HTERT RPE-1 (cell line): Measurements from ENCODE around the gene PCNX2.
"Not testable (repeated sequence)": the region's sequence is repeated elsewhere in the genome, so short reads cannot be mapped to it uniquely, and the experiment has no call there.

Experiments
- in situ Hi-C: fragments of 300-500 bp; cut with MboI; formaldehyde crosslinking; loops from 4 replicates; pipeline ENCODE4 v1.14.3; 2020; ENCODE audit warnings: low sequenced_read_pairs

PCNX2 gene

DNA sequence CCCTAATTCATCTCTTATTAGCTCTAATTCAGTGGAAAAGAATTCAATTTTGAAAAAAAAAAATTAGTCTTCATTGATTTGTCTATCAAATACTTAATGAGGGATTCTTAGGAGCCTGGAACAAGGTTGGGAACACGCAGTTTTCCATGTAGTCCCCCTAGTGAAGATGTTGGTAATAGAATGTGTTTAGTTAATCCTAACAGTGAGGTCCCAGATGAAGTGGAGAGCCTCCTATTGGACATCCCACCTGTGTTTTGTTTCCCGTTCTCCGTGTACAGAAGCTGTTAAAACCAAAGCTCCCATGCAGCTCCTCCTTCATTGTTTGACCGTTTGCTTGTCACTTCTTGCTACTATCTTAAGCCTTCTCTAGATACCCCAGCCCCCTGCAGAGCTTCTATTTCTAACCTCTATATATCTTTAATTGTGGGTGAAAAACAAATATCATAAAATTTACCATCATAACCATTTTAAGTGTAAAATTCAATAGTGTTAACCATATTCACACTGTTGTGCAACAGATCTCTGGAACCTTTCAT, 67.5 kb downstream of the PCNX2 start:
- in situ Hi-C loops: no loop called here

- in situ Hi-C loops: no loop called here
Observed at GRCh38 chr1:233224311-233224710, 71.2 kb downstream of the PCNX2 start.

GRCh38 chr1:233217832-233218231, 77.7 kb downstream of the PCNX2 start:
- in situ Hi-C loops: no loop called here

DNA sequence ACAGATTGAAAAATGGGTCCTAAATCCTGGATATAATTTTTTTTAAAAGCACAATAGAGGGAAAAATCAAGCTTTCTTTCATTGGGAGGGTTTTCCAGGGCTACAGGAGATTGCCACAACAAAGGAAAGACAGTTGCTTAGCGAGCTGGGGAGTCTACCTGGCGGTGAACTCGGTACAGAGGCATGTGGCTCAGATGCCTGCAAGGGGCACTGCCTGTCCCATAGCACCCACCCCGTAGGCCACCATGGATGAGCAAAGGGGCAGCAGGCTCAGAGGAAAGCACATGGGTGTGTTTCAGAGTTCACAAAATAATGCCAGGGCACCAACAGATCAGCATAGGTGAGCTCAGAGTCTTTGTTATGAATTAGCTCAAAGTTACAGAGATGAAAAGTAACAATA, 79.5 kb downstream of the PCNX2 start:
- in situ Hi-C loops: no loop called here

- in situ Hi-C loops: no loop called here
Observed at GRCh38 chr1:233215135-233215760, 80.3 kb downstream of the PCNX2 start.

DNA sequence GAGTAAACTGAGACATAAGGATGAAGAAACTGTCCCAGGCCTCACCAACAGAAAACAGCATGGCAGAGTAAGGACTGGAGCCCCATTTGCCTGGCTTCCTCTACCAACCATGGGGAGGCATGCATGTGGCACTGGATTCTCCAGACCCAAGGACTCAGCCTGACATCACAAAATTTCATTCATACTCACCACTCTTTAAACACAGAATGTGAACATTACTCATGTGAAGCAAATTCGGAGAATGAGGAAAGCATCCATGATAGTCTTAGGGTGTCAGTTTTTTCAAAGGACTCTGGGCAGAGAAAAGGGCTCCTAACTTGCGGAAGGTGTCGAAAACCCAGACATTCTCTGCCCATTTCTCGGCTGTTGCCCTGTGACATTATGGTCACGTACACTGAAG, 83.9 kb downstream of the PCNX2 start:
- in situ Hi-C loops: no loop called here

- in situ Hi-C loops: no loop called here
Observed at GRCh38 chr1:233211106-233211505, 84.4 kb downstream of the PCNX2 start.

GRCh38 chr1:233209481-233209880, 86.0 kb downstream of the PCNX2 start:
- in situ Hi-C loops: no loop called here

DNA sequence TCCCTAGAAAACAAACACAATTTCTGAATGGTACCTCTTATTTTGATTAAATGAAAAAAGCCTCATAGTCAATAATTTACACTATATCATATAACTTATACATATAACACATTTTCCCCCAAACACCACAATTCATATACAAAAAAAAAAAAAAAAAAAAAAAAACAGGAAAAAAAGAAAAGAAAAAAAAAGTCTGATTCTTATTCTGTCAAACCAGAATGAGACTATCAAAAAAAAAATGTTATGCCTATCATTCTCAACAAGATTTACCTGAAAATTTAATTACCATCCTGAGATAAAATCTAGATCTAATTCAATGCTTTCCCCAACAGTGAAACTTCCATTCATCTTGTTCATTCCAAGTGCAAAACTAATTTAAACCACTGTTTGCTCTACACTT, 86.8 kb downstream of the PCNX2 start:
- in situ Hi-C loops: no loop called here

DNA sequence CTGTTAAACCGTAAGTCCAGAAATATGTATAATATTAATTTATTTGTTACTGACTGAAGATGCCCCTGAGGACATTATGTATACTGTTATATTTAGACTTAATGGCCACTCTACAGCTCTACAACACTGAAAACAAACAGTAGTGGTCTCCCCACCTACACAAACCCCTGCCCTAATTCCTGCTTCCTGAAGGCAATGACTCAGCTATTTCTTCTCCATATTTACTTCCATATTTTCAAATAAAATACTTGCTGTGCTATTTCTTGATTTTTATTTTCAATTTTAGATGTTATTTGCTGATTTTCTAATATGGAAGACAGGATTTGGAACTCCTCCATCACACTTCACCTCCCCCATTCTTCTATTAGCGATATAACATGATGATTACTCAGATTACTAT, 97.6 kb downstream of the PCNX2 start:
- in situ Hi-C loops: no loop called here

GRCh38 chr1:233193741-233194140, 101.8 kb downstream of the PCNX2 start:
- in situ Hi-C loops: no loop called here

GRCh38 chr1:233190987-233191386, 104.5 kb downstream of the PCNX2 start:
- in situ Hi-C loops: no loop called here

GRCh38 chr1:233189526-233189925, 106.0 kb downstream of the PCNX2 start:
- in situ Hi-C loops: no loop called here

DNA sequence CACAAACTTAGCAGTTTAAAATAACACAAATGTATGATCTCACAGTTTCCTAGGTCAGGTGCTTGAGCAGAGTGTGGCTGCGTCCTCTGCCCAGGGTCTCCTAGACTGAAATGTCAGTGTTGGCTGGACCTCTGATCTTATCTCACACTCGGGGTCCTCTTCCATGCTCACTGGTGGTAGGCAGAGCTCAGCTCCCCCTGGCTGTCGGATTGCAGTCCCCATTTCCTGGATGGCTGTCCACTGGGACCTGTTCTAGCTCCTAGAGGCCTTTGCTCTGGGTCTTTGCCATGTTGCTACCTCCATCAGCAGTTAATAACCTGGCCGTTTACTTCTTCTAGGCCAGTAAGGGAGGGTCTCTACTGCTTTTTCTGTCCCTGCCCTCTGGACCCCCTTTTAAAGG, 107.5 kb downstream of the PCNX2 start:
- in situ Hi-C loops: no loop called here

- in situ Hi-C loops: no loop called here
Observed at GRCh38 chr1:233183226-233184020, 112.1 kb downstream of the PCNX2 start.

GRCh38 chr1:233182587-233182986, 112.9 kb downstream of the PCNX2 start:
- in situ Hi-C loops: no loop called here

- in situ Hi-C loops: no loop called here
Observed at GRCh38 chr1:233180641-233181364, 114.7 kb downstream of the PCNX2 start.

GRCh38 chr1:233179638-233180037, 115.9 kb downstream of the PCNX2 start:
- in situ Hi-C loops: not testable (repeated sequence)

DNA sequence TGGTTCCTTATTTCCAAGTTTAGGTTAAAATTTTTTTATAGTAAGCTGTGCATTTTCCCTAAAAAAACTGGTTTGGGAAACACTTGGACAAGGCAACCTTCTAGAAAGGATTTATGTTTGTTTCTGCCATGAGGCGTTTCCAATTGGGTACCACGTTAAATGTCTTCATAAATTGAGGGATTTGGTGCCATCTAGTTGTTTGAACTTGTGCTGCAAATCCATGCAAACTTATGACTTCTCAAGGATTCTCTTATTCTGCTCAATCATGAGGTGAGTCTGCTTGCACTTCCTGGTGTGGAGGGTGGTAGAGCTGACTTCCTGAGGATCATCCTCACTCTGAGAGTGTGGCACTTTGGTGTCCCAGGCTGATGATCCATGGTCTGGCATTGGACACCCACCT, 123.3 kb downstream of the PCNX2 start:
- in situ Hi-C loops: no loop called here

- in situ Hi-C loops: no loop called here
Observed at GRCh38 chr1:233170741-233171140, 124.8 kb downstream of the PCNX2 start.

- in situ Hi-C loops: no loop called here
Observed at GRCh38 chr1:233168384-233168783, 127.1 kb downstream of the PCNX2 start.

GRCh38 chr1:233166896-233167295, 128.6 kb downstream of the PCNX2 start:
- in situ Hi-C loops: no loop called here
